Adrenal gland (tissue), 12 donors: Measurements from ENCODE around the gene SAMMSON. TPM values are rescaled to one million over a fixed set of nuclear protein-coding genes. Genes with fewer than 3 reads are reported as not detected.

Experiments
- DNase-seq, 7 donors: peaks; one replicate each; pipeline ENCODE4 v3.0.0-alpha.2; 2019 to 2020
- H3K27ac ChIP-seq, 5 donors: fragments of 200-600 bp; sonication (generic) in 4 of 5; 1 replicate in 3 of 5; 2 replicates in 2 of 5; pipeline versions ENCODE4 v1.5.1 to v1.8.0; 2016 to 2020; ENCODE audit warnings: mild to moderate bottlenecking in 1 of 5
- H3K27me3 ChIP-seq: fragments of 200-600 bp; 2 replicates; pipeline ENCODE4 v1.8.0; 2021
- H3K36me3 ChIP-seq, 2 donors: fragments of 200-600 bp; replicated peaks in 1 of 2; 1 replicate in 1 of 2; 2 replicates in 1 of 2; pipeline versions ENCODE4 v1.5.1 to v1.8.0; 2018 to 2022
- H3K4me1 ChIP-seq, 2 donors: fragments of 200-600 bp; replicated peaks in 1 of 2; 1 replicate in 1 of 2; 2 replicates in 1 of 2; pipeline versions ENCODE4 v1.5.1 to v1.8.0; 2018 to 2021
- H3K4me3 ChIP-seq, 4 donors: fragments of 200-600 bp; sonication (generic) in 3 of 4; one replicate each; pipeline ENCODE4 v1.5.1; 2016 to 2018
- H3K9me3 ChIP-seq, 3 donors: fragments of 200-600 bp; sonication (generic) in 1 of 3; replicated peaks in 1 of 3; 1 replicate in 2 of 3; 2 replicates in 1 of 3; pipeline versions ENCODE4 v1.5.1 to v1.8.0; 2016 to 2021
- POLR2A ChIP-seq, 2 donors: fragments of 450-650 bp; IDR thresholded peaks; one replicate each; pipeline ENCODE4 v1.6.1; 2017; ENCODE audit warnings: antibody characterized with exemption in 2 of 2, mild to moderate bottlenecking in 2 of 2, moderate library complexity in 1 of 2
- WGBS, 4 donors: extraction: QIAGEN DNeasy Blood & Tissue Kit in 2 of 4; methylation state at CpG; one replicate each; pipeline versions ENCODE4 v1.1.5 to v1.1.7; 2013 to 2017; 5-methylcytosine and 5-hydroxymethylcytosine counted together
- intact Hi-C, 2 donors: fragments of 100-400 bp; cut with DNase I; formaldehyde crosslinking; loops; one replicate each; pipeline versions ENCODE4 v1.14.1 to v1.15.0; 2022 to 2023
- polyA plus RNA-seq, 3 donors: library from polyadenylated mRNA; stranded (reverse); fragments of 200-250 nt in 2 of 3; fragments of 350-450 nt in 1 of 3; fragmentation: Illumina TruSeq in 1 of 3; extraction: RNeasy Lipid Tissue Mini Kit (QIAGEN cat#74804) in 1 of 3; gene quantifications; one replicate each; pipeline ENCODE4 v1.2.3, GENCODE V29; 2013 to 2014
- total RNA-seq, 9 donors: library from RNA; depleted of rRNA in 4 of 9; stranded (reverse); fragments of >200 nt in 4 of 9; fragments of 120-200 nt in 1 of 9; fragmentation: NEBNext Ultra II Directional in 1 of 9; extraction: Animal tissue kit (Norgen Biotek cat#: 25700) in 1 of 9; gene quantifications; one replicate each; pipeline versions ENCODE4 v1.1.0 to v1.2.4, GENCODE V29; 2013 to 2023
- TF ChIP-seq, protein P1 (sequence below), 6 experiments: fragments of 450-650 bp in 4 of 6; fragments of 200-600 bp in 2 of 6; sonication (generic) in 1 of 6; IDR thresholded peaks; 1 replicate in 5 of 6; 2 replicates in 1 of 6; pipeline versions ENCODE4 v1.5.1 to v1.8.0; 2016 to 2021; ENCODE audit warnings: antibody characterized with exemption in 6 of 6, mild to moderate bottlenecking in 2 of 6, moderate library complexity in 1 of 6
- donor health status: healthy with polysubstance abuse.
- donor health status: Bipolar disorder and iron deficiency.
- donor health status: DM: yes; HTN: yes; CAD: no.
- donor health status: DM: no; HTN: no; CAD: no.
- donor health status: DM: no; HTN: no; CAD: no.
- donor health status: DM: yes; HTN: yes; CAD: no.

The SAMMSON gene
- total and polyA plus RNA-seq, 12 donors: not detected

DNA sequence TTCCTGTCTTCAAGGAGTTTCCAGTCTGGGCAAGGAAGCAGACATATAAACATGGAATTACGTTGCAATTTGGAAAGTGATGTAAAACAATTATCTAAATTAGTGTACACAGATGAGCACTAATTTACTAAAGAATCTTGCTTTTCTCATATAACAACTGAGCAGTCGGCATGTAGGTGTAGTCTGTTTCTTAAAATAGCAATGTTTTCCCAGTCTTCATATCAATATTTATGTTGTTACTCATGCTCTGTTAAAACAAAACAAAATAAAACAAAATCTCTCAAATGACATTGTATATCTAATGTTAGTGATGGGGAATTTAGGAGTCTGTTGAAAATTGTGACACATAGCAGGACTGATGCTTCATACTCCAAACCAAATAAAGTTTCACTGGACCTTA is 75.6 kb downstream of the SAMMSON start:
- Histone ChIP-seq H3K27me3 (peaks cover 20% of the 10 kb centered on the region), H3K27ac (no peak overlapping the region), H3K36me3 (no peaks in the 10 kb centered on the region), H3K4me1 (no peaks in the 10 kb centered on the region), H3K9me3 (peaks cover 0 to 5% (median 0%) of the 10 kb centered on the region in 3 donors), H3K4me3 (no peak overlapping the region)
- 56 to 63% (median 60%) methylated on average over 2 of the region's 2 CpGs for WGBS, 4 donors
- intact Hi-C loops: no loop called here
- DNase-seq: no peak
- TF ChIP-seq, protein P1, sequence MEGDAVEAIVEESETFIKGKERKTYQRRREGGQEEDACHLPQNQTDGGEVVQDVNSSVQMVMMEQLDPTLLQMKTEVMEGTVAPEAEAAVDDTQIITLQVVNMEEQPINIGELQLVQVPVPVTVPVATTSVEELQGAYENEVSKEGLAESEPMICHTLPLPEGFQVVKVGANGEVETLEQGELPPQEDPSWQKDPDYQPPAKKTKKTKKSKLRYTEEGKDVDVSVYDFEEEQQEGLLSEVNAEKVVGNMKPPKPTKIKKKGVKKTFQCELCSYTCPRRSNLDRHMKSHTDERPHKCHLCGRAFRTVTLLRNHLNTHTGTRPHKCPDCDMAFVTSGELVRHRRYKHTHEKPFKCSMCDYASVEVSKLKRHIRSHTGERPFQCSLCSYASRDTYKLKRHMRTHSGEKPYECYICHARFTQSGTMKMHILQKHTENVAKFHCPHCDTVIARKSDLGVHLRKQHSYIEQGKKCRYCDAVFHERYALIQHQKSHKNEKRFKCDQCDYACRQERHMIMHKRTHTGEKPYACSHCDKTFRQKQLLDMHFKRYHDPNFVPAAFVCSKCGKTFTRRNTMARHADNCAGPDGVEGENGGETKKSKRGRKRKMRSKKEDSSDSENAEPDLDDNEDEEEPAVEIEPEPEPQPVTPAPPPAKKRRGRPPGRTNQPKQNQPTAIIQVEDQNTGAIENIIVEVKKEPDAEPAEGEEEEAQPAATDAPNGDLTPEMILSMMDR (IDR thresholded peaks at IDR 0.05): no peak
- TF ChIP-seq POLR2A (IDR thresholded peaks at IDR 0.05): no peak

DNA sequence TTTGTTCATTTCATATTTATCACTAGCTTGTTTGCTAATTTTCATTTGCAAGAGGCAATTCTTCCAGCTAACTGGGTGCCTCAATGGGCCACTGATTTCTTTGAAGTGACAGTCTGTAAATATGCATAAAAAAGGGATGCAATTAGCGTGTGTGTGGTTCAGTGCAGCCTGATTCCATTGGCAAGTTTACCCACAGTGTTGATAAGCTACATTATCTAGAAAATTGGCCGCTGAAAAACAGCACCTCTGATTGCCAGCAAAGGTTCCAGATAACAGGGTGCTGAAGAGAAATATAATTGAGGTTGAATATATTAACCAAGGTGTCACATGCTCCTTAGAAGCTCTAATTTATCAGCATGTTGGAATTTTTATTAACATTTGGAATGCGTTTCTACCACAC is 76.9 kb downstream of the SAMMSON start:
- intact Hi-C loops: no loop called here
- no peak for DNase-seq
- TF ChIP-seq, protein P1 (IDR thresholded peaks at IDR 0.05): no peak
- TF ChIP-seq POLR2A (IDR thresholded peaks at IDR 0.05): no peak
- no peak overlapping the region for H3K4me3 ChIP-seq
- 56 to 71% (median 61%) methylated on average over 3 of the region's 3 CpGs for WGBS, 4 donors
- H3K36me3 ChIP-seq: no peaks in the 10 kb centered on the region
- H3K27ac ChIP-seq: no peak overlapping the region
- no peaks in the 10 kb centered on the region for H3K9me3 ChIP-seq
- peaks cover 8% of the 10 kb centered on the region for H3K27me3 ChIP-seq
- no peaks in the 10 kb centered on the region for H3K4me1 ChIP-seq

DNA sequence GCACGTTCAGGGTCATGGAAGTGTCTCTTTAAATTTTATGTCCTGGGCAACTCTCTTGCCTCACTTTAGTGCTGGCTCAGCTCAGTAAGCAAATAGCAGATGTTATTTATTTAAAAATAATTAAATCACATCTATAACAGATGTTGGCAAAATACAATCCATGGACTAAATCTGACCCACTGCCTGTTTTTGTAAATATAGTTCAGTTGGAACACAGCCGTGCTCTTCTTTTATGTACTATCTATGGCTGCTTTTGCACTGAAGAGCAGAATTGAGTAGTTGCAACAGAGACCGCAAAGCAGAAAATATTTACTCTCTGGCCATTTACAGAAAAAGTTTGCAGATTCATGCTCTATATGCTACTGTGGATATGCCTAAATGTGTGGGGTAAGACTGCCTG is 79.2 kb downstream of the SAMMSON start:
- Histone ChIP-seq H3K9me3 (no peaks in the 10 kb centered on the region), H3K4me3 (no peak overlapping the region), H3K27ac (no peak overlapping the region), H3K36me3 (no peaks in the 10 kb centered on the region), H3K4me1 (no peaks in the 10 kb centered on the region), H3K27me3 (peaks cover 8% of the 10 kb centered on the region)
- WGBS, 4 donors: 66 to 82% (median 73%) methylated on average over 3 of the region's 3 CpGs
- intact Hi-C loops: no loop called here
- no peak for DNase-seq
- TF ChIP-seq, protein P1 (IDR thresholded peaks at IDR 0.05): no peak
- no peak for TF ChIP-seq POLR2A (IDR thresholded peaks at IDR 0.05)

DNA sequence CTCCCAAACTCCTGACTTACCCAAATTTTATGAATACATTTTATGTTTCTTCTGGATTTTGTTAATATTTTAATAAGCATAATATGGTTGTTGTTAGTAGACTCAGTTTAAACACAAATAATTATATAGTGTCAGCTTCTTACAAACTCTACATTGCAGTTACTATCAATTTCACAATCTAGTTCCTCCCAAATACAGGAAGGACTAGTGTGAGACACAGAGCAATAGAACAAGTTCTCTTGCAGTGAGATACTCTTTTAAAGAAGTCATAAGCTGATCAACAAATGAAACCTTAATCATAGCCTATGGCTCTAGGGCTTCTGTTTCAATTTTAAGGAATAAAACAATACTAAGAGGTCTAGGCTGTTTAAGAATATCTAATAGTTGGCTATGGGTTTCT is 86.1 kb downstream of the SAMMSON start:
- TF ChIP-seq, protein P1 (IDR thresholded peaks at IDR 0.05): no peak
- no peak for TF ChIP-seq POLR2A (IDR thresholded peaks at IDR 0.05)
- no peaks in the 10 kb centered on the region for H3K36me3 ChIP-seq
- intact Hi-C loops: no loop called here
- no peaks in the 10 kb centered on the region for H3K9me3 ChIP-seq
- no peak overlapping the region for H3K27ac ChIP-seq
- no peaks in the 10 kb centered on the region for H3K4me1 ChIP-seq
- no peak overlapping the region for H3K4me3 ChIP-seq
- H3K27me3 ChIP-seq: no peaks in the 10 kb centered on the region
- no peak for DNase-seq
